ENCODE results near the gene KCTD8.

Gene KCTD8

GRCh38 chr4:44196796-44197195 is 251.8 kb downstream of the KCTD8 start:
- Histone ChIP-seq H3K27ac (replicated peaks; ENCODE audit: low read length) (no peak overlapping the region), H2BK5ac (ENCODE audit: low read length) (no peak overlapping the region), H3K27me3 (ENCODE audit: control insufficient read depth in 3 of 3, insufficient read depth in 3 of 3, low read depth in 1 of 3, low read length in 3 of 3) (no peaks in the 10 kb centered on the region), H3K23ac (ENCODE audit: low read depth, low read length, poor library complexity) (no peak overlapping the region), H3K9me3 (replicated peaks in 1 of 2; ENCODE audit: control insufficient read depth in 2 of 2, insufficient read depth in 1 of 2, low read depth in 1 of 2, low read length in 2 of 2) (no peaks in the 10 kb centered on the region), H2BK12ac (ENCODE audit: low read length) (no peak overlapping the region), H4K8ac (ENCODE audit: low read depth, low read length) (no peak overlapping the region), H2BK15ac (ENCODE audit: low read length) (no peak overlapping the region), H4K91ac (ENCODE audit: low read depth, low read length, poor library complexity) (no peak overlapping the region), H3K4me1 (ENCODE audit: control insufficient read depth in 2 of 2, insufficient read depth in 1 of 2, low read depth in 1 of 2, low read length in 2 of 2) (no peaks in the 10 kb centered on the region), H3K79me1 (ENCODE audit: low read depth, low read length) (no peaks in the 10 kb centered on the region), H3K4me3 (ENCODE audit: low read length in 2 of 2) (no peak overlapping the region), H3K9ac (ENCODE audit: low read depth, low read length, poor library complexity) (no peak overlapping the region), H2BK120ac (ENCODE audit: low read depth, low read length) (no peak overlapping the region), H2AK5ac (ENCODE audit: low read depth, low read length) (no peak overlapping the region), H3K36me3 (replicated peaks in 1 of 2; ENCODE audit: control insufficient read depth in 2 of 2, insufficient read depth in 2 of 2, low read length in 2 of 2) (no peaks in the 10 kb centered on the region), H3K14ac (ENCODE audit: low read length) (no peak overlapping the region), H3K4ac (ENCODE audit: low read length) (no peak overlapping the region), H3K18ac (ENCODE audit: low read length) (no peak overlapping the region), H2AFZ (ENCODE audit: low read length) (no peak overlapping the region), H3K4me2 (ENCODE audit: insufficient read depth, low read length, poor library complexity, severe bottlenecking) (no peak overlapping the region)
- no CpG with 5 or more reads among the region's 1 CpG for WGBS, 2 donors (ENCODE audit: extremely low coverage in 2 of 2, insufficient read length in 2 of 2, insufficient replicate concordance in 1 of 2)
- DNase-seq (ENCODE audit: low spot score): no peak

- no peak overlapping the region for H3K9ac ChIP-seq (ENCODE audit: low read depth, low read length, poor library complexity)
- H3K4ac ChIP-seq (ENCODE audit: low read length): no peak overlapping the region
- H2BK12ac ChIP-seq (ENCODE audit: low read length): no peak overlapping the region
- no peak overlapping the region for H2BK120ac ChIP-seq (ENCODE audit: low read depth, low read length)
- H3K9me3 ChIP-seq (replicated peaks in 1 of 2; ENCODE audit: control insufficient read depth in 2 of 2, insufficient read depth in 1 of 2, low read depth in 1 of 2, low read length in 2 of 2): no peaks in the 10 kb centered on the region
- H4K8ac ChIP-seq (ENCODE audit: low read depth, low read length): no peak overlapping the region
- no peak overlapping the region for H2AFZ ChIP-seq (ENCODE audit: low read length)
- no peak overlapping the region for H2BK15ac ChIP-seq (ENCODE audit: low read length)
- no peak overlapping the region for H3K4me2 ChIP-seq (ENCODE audit: insufficient read depth, low read length, poor library complexity, severe bottlenecking)
- no peak overlapping the region for H3K23ac ChIP-seq (ENCODE audit: low read depth, low read length, poor library complexity)
- H3K4me3 ChIP-seq (ENCODE audit: low read length in 2 of 2): no peak overlapping the region
- no peaks in the 10 kb centered on the region for H3K4me1 ChIP-seq (ENCODE audit: control insufficient read depth in 2 of 2, insufficient read depth in 1 of 2, low read depth in 1 of 2, low read length in 2 of 2)
- no peaks in the 10 kb centered on the region for H3K36me3 ChIP-seq (replicated peaks in 1 of 2; ENCODE audit: control insufficient read depth in 2 of 2, insufficient read depth in 2 of 2, low read length in 2 of 2)
- no peak overlapping the region for H3K27ac ChIP-seq (replicated peaks; ENCODE audit: low read length)
- H3K14ac ChIP-seq (ENCODE audit: low read length): no peak overlapping the region
- H2AK5ac ChIP-seq (ENCODE audit: low read depth, low read length): no peak overlapping the region
- no peaks in the 10 kb centered on the region for H3K79me1 ChIP-seq (ENCODE audit: low read depth, low read length)
- H3K27me3 ChIP-seq (ENCODE audit: control insufficient read depth in 3 of 3, insufficient read depth in 3 of 3, low read depth in 1 of 3, low read length in 3 of 3): no peaks in the 10 kb centered on the region
- H4K91ac ChIP-seq (ENCODE audit: low read depth, low read length, poor library complexity): no peak overlapping the region
- H2BK5ac ChIP-seq (ENCODE audit: low read length): no peak overlapping the region
- WGBS, 2 donors (ENCODE audit: extremely low coverage in 2 of 2, insufficient read length in 2 of 2, insufficient replicate concordance in 1 of 2): no CpG with 5 or more reads among the region's 1 CpG
- DNase-seq (ENCODE audit: low spot score): no peak
- no peak overlapping the region for H3K18ac ChIP-seq (ENCODE audit: low read length)
Measured at GRCh38 chr4:44194365-44194764, 254.2 kb downstream of the KCTD8 start.

GRCh38 chr4:44186850-44187246 is 261.8 kb downstream of the KCTD8 start:
- H2BK5ac ChIP-seq (ENCODE audit: low read length): no peak overlapping the region
- H3K14ac ChIP-seq (ENCODE audit: low read length): no peak overlapping the region
- H3K4me3 ChIP-seq (ENCODE audit: low read length in 2 of 2): no peak overlapping the region
- H3K79me1 ChIP-seq (ENCODE audit: low read depth, low read length): no peaks in the 10 kb centered on the region
- no peak overlapping the region for H3K27ac ChIP-seq (replicated peaks; ENCODE audit: low read length)
- H3K23ac ChIP-seq (ENCODE audit: low read depth, low read length, poor library complexity): no peak overlapping the region
- no peak overlapping the region for H3K9ac ChIP-seq (ENCODE audit: low read depth, low read length, poor library complexity)
- H3K18ac ChIP-seq (ENCODE audit: low read length): no peak overlapping the region
- H2BK12ac ChIP-seq (ENCODE audit: low read length): no peak overlapping the region
- H3K4ac ChIP-seq (ENCODE audit: low read length): no peak overlapping the region
- no peaks in the 10 kb centered on the region for H3K9me3 ChIP-seq (replicated peaks in 1 of 2; ENCODE audit: control insufficient read depth in 2 of 2, insufficient read depth in 1 of 2, low read depth in 1 of 2, low read length in 2 of 2)
- no peak overlapping the region for H2BK120ac ChIP-seq (ENCODE audit: low read depth, low read length)
- no CpG with 5 or more reads among the region's 1 CpG for WGBS, 2 donors (ENCODE audit: extremely low coverage in 2 of 2, insufficient read length in 2 of 2, insufficient replicate concordance in 1 of 2)
- no peak overlapping the region for H4K91ac ChIP-seq (ENCODE audit: low read depth, low read length, poor library complexity)
- H4K8ac ChIP-seq (ENCODE audit: low read depth, low read length): no peak overlapping the region
- no peak overlapping the region for H2AK5ac ChIP-seq (ENCODE audit: low read depth, low read length)
- no peaks in the 10 kb centered on the region for H3K4me1 ChIP-seq (ENCODE audit: control insufficient read depth in 2 of 2, insufficient read depth in 1 of 2, low read depth in 1 of 2, low read length in 2 of 2)
- H2BK15ac ChIP-seq (ENCODE audit: low read length): no peak overlapping the region
- H2AFZ ChIP-seq (ENCODE audit: low read length): no peak overlapping the region
- no peaks in the 10 kb centered on the region for H3K27me3 ChIP-seq (ENCODE audit: control insufficient read depth in 3 of 3, insufficient read depth in 3 of 3, low read depth in 1 of 3, low read length in 3 of 3)
- no peak for DNase-seq (ENCODE audit: low spot score)
- H3K36me3 ChIP-seq (replicated peaks in 1 of 2; ENCODE audit: control insufficient read depth in 2 of 2, insufficient read depth in 2 of 2, low read length in 2 of 2): no peaks in the 10 kb centered on the region
- H3K4me2 ChIP-seq (ENCODE audit: insufficient read depth, low read length, poor library complexity, severe bottlenecking): no peak overlapping the region

- Histone ChIP-seq H3K4me2 (ENCODE audit: insufficient read depth, low read length, poor library complexity, severe bottlenecking) (no peak overlapping the region), H2BK15ac (ENCODE audit: low read length) (no peak overlapping the region), H3K4ac (ENCODE audit: low read length) (no peak overlapping the region), H3K79me1 (ENCODE audit: low read depth, low read length) (no peaks in the 10 kb centered on the region), H3K4me3 (ENCODE audit: low read length in 2 of 2) (no peak overlapping the region), H3K14ac (ENCODE audit: low read length) (no peak overlapping the region), H2AK5ac (ENCODE audit: low read depth, low read length) (no peak overlapping the region), H3K36me3 (replicated peaks in 1 of 2; ENCODE audit: control insufficient read depth in 2 of 2, insufficient read depth in 2 of 2, low read length in 2 of 2) (no peaks in the 10 kb centered on the region), H2AFZ (ENCODE audit: low read length) (no peak overlapping the region), H3K9me3 (replicated peaks in 1 of 2; ENCODE audit: control insufficient read depth in 2 of 2, insufficient read depth in 1 of 2, low read depth in 1 of 2, low read length in 2 of 2) (no peaks in the 10 kb centered on the region), H2BK5ac (ENCODE audit: low read length) (no peak overlapping the region), H3K18ac (ENCODE audit: low read length) (peak overlapping the region; percentile 85), H3K23ac (ENCODE audit: low read depth, low read length, poor library complexity) (no peak overlapping the region), H2BK12ac (ENCODE audit: low read length) (no peak overlapping the region), H3K4me1 (ENCODE audit: control insufficient read depth in 2 of 2, insufficient read depth in 1 of 2, low read depth in 1 of 2, low read length in 2 of 2) (no peaks in the 10 kb centered on the region), H3K9ac (ENCODE audit: low read depth, low read length, poor library complexity) (peak overlapping the region; percentile 30), H3K27ac (replicated peaks; ENCODE audit: low read length) (no peak overlapping the region), H2BK120ac (ENCODE audit: low read depth, low read length) (no peak overlapping the region), H4K8ac (ENCODE audit: low read depth, low read length) (no peak overlapping the region), H3K27me3 (ENCODE audit: control insufficient read depth in 3 of 3, insufficient read depth in 3 of 3, low read depth in 1 of 3, low read length in 3 of 3) (no peaks in the 10 kb centered on the region), H4K91ac (ENCODE audit: low read depth, low read length, poor library complexity) (no peak overlapping the region)
- no peak for DNase-seq (ENCODE audit: low spot score)
- no CpG with 5 or more reads among the region's 23 CpGs for WGBS, 2 donors (ENCODE audit: extremely low coverage in 2 of 2, insufficient read length in 2 of 2, insufficient replicate concordance in 1 of 2)
Measured at GRCh38 chr4:44186096-44186849, 262.3 kb downstream of the KCTD8 start.

Data from neuronal stem cell (in vitro differentiated cells).